Transverse colon (tissue), 4 donors: ENCODE measurements around the gene ZNHIT6.

Experiments used
- POLR2A ChIP-seq: fragments of 450-650 bp; IDR thresholded peaks from one replicate; pipeline ENCODE4 v1.6.1; 2016; ENCODE audit warnings: antibody characterized with exemption, mild to moderate bottlenecking, moderate library complexity
- POLR2AphosphoS5 ChIP-seq, 3 donors: sonication (generic); formaldehyde crosslinking; IDR thresholded peaks; one replicate each; pipeline ENCODE4 v1.6.1; 2016; ENCODE audit warnings: antibody characterized with exemption in 3 of 3
- TF ChIP-seq, protein P1 (sequence below), 5 experiments: fragments of 200-600 bp in 3 of 5; fragments of 450-650 bp in 2 of 5; sonication (generic) in 3 of 5; IDR thresholded peaks; 1 replicate in 2 of 5; 2 replicates in 3 of 5; pipeline ENCODE4 v1.5.1; 2016 to 2017; ENCODE audit warnings: antibody characterized with exemption in 5 of 5, inconsistent platforms in 3 of 5, mild to moderate bottlenecking in 2 of 5, moderate library complexity in 1 of 5

DNA sequence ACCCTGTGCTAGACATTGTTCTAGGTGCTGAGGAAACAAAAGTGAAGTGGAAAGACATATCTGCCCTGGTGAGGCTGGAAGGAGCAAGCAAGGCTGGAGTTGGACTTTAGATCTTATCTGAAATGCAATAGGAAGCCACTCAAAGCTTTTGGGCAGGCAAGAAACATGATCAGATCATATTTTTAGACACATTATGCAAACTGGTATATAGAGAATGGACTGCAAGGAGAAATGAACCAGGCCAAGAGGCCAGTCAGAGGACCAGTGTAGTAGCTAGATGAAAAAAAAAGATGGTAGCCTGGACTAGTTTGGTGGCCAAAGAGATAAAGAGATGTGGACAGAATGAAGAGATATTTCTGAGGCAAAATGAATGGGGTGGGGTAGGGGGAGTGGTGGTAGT, 81.4 kb downstream of the ZNHIT6 start:
- TF ChIP-seq, protein P1, sequence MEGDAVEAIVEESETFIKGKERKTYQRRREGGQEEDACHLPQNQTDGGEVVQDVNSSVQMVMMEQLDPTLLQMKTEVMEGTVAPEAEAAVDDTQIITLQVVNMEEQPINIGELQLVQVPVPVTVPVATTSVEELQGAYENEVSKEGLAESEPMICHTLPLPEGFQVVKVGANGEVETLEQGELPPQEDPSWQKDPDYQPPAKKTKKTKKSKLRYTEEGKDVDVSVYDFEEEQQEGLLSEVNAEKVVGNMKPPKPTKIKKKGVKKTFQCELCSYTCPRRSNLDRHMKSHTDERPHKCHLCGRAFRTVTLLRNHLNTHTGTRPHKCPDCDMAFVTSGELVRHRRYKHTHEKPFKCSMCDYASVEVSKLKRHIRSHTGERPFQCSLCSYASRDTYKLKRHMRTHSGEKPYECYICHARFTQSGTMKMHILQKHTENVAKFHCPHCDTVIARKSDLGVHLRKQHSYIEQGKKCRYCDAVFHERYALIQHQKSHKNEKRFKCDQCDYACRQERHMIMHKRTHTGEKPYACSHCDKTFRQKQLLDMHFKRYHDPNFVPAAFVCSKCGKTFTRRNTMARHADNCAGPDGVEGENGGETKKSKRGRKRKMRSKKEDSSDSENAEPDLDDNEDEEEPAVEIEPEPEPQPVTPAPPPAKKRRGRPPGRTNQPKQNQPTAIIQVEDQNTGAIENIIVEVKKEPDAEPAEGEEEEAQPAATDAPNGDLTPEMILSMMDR (IDR thresholded peaks at IDR 0.05): no peak
- no peak for TF ChIP-seq POLR2A
- no peak for TF ChIP-seq POLR2AphosphoS5 (IDR thresholded peaks at IDR 0.05)
